SK-N-MC (cell line): ENCODE data around the gene PRKAR1B.

ENCODE experiments used
- EZH2 ChIP-seq: fragments of 200-600 bp; sonication (generic); IDR thresholded peaks from one replicate; pipeline ENCODE4 v1.6.1; 2017; ENCODE audit warnings: antibody characterized with exemption
- FOXP2 ChIP-seq: optimal IDR thresholded peaks from 2 replicates; pipeline ENCODE3; 2011; ENCODE audit warnings: mild to moderate bottlenecking, moderate library complexity; ENCODE audit not compliant: insufficient read depth; ENCODE audit errors: extremely low read length, control extremely low read depth
- POLR2AphosphoS5 ChIP-seq: IDR thresholded peaks from 2 replicates; pipeline ENCODE4 v1.6.1; 2012; ENCODE audit warnings: mild to moderate bottlenecking, low read depth, low read length, borderline replicate concordance

DNA sequence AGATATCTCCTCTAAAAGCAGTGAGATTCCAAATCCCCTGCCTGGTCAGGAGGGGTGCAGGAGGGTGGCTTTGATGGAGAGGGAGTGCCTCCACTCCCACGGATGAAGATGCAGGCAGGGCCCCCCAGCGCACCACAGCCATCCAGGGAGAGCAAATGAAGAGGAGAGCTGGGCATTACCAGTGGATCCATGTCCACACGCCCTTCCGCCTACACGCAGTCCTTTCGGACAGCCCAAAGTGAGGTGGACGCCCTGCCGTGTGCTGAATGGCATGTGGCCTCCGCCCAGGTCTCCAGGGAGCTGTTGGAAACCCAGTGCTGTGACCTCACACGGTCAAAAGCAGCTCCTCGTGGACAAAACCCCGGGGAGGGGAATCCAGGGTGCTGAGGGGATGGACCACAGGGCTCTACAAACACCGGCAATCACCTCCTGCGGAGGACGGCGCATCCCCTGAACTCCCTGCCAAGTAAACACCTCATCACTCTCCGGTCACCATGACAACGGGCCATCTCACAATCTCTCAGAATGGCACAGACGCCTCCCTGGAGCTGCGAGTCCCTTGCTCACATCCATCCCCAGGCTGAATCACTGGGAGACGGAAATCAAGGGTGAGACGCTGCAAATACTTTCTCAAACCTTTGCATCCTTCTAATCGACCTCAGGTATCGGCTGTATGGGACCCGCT, 35.6 kb downstream of the PRKAR1B start:
- TF ChIP-seq EZH2 (no peak), POLR2AphosphoS5 (no peak), FOXP2 (no peak)
